Forelimb muscle (tissue), 1 donor: ENCODE measurements around the gene ADORA1. TPM values are rescaled to one million over a fixed set of nuclear protein-coding genes. Genes with fewer than 3 reads are reported as not detected.

ENCODE experiments used
- DNase-seq: peaks from one replicate; pipeline ENCODE4 v3.0.0-alpha.2; 2013; ENCODE audit warnings: low read depth
- polyA plus RNA-seq: library from polyadenylated mRNA; unstranded; fragments of 120-200 nt; gene quantifications from one replicate; pipeline ENCODE4 v1.2.1, GENCODE V29; 2013; ENCODE audit not compliant: insufficient read length

ADORA1 gene
- polyA plus RNA-seq, 1 donor = 5.3 TPM

DNA sequence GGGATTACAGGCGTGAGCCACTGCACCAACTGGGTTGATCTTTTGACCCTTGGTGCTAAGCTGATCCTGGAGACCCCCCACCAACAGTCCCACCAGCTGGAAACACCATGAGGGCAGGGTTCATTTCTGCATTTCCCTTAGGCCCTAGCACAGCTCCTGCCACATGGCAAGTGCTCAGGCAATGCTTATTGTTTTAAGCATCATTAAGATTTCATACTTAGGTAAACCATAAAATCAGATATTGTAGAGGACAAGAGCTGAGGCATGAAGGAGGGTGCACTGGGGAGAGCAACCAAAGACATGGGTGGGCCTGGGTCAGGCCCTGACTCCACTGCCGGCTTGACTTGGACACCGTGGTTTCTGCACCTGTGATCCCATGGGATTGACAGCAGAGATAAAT is 84.3 kb downstream of the ADORA1 start:
- no peak for DNase-seq

DNA sequence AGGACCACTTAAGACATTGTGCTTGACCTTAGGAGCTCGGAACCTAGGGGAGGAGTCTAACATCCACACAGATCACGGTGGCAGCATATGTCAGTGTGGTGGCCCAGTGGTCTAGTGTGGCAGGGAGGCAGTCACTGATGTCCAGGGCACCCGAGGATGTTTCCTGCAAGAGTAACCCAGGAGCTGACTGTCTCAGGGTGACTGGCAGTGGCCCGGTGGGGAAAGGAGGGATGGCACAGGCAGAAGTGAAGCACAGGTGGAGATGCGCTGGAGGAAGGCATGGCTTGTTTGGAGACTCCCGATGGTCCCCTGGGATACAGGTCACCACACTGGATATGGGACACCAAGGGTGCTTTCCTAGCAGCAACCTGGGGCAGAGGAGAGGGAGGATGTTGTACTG is 85.6 kb downstream of the ADORA1 start:
- no peak for DNase-seq

DNA sequence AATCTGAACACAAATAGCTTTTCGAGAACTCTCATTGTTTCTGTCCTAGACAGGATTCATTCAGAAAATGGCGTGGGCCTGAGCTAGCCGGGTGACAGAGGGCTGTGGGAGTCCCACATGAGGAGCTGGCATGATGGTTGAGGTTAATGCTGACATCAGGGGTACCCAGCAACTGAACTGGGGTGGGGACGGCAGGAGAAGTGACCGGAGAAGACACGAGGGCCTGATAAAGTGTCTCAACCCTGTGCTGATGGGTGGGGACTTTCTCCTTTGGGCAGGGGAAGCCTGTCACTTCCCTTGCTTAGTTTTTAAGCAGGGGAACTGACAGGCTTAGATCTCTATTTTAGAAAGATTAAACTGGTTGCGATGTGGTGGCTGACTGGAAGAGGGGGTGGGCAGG is 87.3 kb downstream of the ADORA1 start:
- no peak for DNase-seq

DNA sequence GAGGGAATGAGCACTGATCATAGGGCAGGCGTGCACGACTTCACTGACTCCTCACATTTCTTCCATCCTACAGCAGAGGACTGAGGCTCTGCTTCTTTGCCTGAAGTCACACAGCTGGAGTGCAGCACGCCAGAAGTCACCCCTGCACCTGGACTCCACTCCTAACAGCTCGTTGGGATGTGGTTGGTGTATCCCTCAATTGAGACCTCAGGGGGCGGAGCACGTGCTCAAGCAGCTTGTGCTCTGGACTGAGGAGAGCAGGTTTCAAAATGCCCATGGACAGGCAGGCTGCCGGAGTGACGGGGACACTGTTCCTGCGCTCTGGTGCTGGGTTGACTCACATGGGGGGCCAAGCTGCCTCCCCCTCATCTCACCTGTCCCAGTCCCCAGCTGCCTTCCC is 88.0 kb downstream of the ADORA1 start:
- DNase-seq = no peak

DNA sequence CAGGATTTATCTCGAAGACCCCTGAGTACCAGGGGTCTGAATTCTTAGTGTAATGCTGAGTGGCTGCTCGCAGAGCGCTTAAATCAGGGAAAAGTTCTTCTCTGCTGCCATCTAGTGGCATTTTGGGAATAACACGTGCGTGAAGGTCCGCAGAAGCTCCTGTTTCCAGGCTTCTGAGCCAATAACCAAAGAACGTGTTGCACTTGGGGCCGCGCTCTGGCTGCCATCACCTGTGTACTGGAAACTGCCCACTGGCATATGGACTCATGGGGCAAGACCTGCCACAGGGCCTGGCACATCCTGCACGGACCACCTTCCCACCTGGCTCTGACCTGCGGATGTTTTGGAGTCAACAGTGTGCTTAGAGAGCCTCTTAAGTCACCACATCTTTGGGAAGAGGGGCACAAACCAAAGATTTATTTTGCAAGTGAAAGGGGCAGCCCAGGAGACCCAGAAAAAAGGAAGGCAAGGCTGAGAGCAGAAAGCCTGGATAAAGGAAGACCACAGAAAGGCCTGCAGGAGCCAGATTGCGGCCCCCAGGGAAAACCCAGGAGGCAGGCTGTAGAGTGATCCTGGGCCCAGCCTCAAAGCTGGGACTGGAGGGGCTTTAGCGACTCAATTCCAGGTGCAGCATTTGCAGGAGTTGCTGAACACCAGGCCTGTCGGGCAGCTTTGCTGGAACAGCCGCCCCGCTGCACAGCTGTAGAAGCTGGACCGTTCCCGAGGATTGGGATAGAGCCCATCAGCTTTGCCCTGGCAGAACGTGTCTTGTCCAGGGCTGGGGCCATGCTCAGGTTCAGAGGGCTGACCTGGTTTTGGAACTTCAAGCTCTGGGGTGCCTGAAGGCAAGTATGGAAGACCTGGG is 89.0 kb downstream of the ADORA1 start:
- DNase-seq = peak; percentile 51

Other genes starting within 250 kb of the ADORA1 start
- gene RABIF, start 238.6 kb upstream of the ADORA1 start, polyA plus RNA-seq = 6.6 TPM
- 18.7 TPM for gene KLHL12, start 200.5 kb upstream of the ADORA1 start, polyA plus RNA-seq
- gene ADIPOR1, start 169.4 kb upstream of the ADORA1 start, polyA plus RNA-seq = 64.9 TPM
- 85.2 TPM for gene CYB5R1, start 160.5 kb upstream of the ADORA1 start, polyA plus RNA-seq
- gene TMEM183A, start 120.4 kb upstream of the ADORA1 start, polyA plus RNA-seq = 34.3 TPM
- 62.1 TPM for gene PPFIA4, start 101.2 kb upstream of the ADORA1 start, polyA plus RNA-seq
- 442 TPM for gene MYOG, start 41.7 kb upstream of the ADORA1 start, polyA plus RNA-seq
- gene MYBPH, start 48.1 kb downstream of the ADORA1 start, polyA plus RNA-seq = 278 TPM
- 1.1 TPM for gene CHI3L1, start 59.0 kb downstream of the ADORA1 start, polyA plus RNA-seq
- gene CHIT1, start 101.9 kb downstream of the ADORA1 start, polyA plus RNA-seq = 0.71 TPM
- gene BTG2, start 177.8 kb downstream of the ADORA1 start, polyA plus RNA-seq = 120 TPM
- gene FMOD, start 223.4 kb downstream of the ADORA1 start, polyA plus RNA-seq = 75.8 TPM